ENCODE results near the gene AHNAK2.

The AHNAK2 gene

DNA sequence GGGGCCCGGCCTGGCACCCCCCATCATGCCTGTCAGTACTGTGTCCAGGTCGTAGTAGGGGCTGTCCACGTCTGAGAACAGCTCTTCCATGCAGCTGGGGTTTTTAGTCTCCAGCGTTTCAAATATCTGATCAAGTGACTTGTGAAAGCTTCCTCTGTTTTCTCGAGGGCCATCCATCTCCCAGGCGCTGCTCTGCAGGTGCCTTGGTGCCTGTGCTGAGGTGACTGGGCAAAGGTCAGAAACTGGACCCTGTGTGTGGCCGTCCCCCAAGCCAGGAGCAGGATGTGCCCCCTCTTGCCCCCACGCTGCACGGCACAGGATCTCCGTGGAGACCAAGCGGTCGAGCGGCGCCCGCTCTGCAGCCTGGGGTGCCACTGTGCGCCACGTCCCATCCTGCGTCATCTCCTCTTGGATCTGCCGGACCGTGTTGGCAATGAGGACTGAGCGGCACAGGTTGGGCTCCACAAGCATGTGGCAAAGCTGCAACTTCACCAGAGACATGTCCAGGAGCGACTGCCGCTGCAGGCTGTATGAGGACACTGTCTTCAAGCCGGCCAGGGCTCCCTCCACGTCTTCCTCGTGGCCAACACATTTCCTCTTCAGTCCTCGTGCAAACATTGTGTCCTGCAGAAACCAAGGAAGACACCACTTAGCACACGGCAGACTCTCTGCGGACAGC, 33.3 kb upstream of the AHNAK2 start:
- FAIRE-seq, result no peak

DNA sequence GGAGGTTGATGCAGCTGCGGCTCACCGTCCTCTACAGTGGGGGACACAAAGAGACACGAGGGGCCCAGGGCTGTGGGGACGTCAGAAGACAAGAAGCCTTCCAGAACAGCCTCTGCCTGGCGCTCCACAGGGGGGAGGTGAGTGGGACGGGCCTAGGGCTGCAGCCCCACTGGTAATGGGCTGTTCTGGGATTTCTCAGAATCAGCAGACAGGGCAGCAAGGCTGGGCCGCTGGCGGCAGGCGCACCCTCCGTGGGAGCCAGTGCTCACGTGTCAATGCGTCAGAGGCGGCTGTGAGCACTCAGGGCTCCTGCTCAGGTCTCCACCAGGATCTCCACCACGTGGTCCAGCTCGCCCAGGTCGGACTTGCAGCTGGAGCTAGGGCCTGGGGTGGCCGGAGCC, 32.7 kb upstream of the AHNAK2 start:
- no peak for FAIRE-seq

- no peak for FAIRE-seq
Measured at GRCh38 chr14:105010106-105010505, 31.9 kb upstream of the AHNAK2 start.

DNA sequence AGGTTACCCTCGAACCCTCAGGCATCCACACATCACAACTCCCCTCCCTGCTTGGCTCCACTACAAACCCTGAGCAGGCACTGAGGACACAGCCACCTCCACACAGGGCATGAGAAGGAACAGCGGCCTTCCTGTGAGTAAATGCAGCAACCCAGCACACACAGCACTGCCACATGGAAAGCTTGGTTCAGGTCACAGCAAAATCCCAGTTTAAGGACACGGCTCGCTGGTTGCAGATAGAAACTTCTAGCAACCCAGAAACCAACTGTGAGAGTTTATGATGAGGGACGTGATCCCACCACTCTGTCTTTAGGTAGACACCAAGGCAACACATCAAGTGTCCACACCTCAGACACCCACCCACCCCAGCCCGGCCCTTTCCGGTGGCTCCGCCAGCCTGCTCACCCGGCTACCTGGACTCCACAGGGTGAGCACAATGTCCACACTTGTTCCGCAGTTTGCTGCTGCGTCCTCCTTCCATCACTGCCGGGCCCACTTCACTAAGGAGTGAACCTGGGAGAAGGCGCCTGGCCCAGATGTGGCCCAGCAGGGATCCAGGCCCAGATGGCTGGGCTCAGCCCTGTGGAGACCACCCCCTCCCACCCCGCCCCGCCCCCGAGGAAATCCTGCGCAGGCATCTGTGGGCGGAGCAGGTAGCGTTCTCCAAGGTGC, 29.6 kb upstream of the AHNAK2 start:
- no peak for FAIRE-seq

- FAIRE-seq, result no peak
Measured at GRCh38 chr14:105006831-105007592, 28.8 kb upstream of the AHNAK2 start.

DNA sequence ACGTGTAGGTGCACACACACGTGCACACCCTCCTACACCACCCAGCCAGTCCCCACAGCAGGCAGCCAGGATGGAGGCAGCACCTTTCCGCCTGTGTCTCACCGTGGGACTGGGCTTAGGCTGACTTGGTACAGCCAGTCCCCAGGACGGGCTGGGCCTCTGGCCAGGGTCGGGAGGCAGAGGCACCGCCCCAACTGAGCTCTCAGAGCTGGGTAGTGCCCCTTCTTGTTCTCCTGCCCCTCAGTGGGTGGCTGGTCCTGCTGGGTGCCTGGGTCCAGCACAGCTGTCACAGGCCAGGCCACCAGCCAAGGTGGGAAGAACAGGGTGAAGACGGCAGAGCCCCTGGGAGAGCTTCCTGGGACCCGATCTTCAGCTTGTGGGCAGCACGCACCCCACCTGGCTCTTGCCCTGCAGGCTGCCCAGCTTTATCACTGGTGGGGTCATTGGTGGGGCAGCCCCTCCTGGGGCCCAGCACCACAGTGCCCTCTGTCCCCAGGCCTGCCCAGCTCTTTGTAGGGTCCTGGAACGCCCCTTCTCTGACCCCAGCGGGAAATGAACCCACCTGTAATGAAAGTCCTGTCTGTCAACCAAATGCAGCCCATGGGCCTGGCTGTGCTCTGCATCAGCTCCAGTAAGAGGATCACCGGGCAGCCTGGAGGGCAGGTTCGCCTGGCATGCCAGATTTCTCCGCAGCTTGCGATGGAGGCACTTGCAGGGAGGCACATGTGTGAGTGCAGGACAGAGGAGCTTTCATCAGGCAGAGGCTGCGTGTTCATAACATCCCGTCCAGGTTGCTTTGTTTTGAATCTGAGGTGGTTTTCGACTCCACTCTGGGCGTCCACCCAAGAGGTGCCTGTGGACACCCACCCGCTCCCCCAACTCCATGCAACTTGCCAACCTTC, 28.0 kb upstream of the AHNAK2 start:
- FAIRE-seq, result no peak

DNA sequence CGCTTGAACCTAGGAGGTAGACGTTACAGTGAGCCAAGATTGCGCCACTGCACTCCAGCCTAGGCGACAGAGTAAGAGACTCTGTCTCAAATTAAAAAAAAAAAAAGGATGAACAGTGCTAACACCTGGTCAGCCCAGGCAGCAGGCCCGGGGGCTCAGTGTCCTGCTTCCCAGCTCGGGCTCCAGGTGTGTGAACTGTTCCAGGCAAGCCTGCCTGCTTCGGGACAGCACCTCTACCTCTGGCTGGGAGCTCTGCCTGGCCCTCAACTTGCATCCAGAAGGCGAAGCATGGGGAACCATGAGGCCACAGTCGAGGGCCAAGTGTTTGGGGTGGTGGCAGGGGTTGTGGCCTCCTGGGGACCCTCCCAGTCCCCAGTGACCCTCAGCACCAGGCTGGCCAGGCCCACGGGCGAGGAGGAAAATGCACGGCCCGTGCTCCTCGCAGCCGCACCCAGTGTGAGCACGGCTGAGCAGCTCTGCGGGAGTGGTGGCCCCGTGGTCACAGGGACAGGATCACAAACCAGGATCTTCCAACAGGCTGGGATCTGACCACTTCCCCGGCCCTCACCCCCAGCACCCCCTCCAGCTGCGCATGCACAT, 27.3 kb upstream of the AHNAK2 start:
- no peak for FAIRE-seq

GRCh38 chr14:104999361-104999760, 21.2 kb upstream of the AHNAK2 start:
- FAIRE-seq, result no peak

- FAIRE-seq, result no peak
Measured at GRCh38 chr14:104998801-104999200, 20.6 kb upstream of the AHNAK2 start.

DNA sequence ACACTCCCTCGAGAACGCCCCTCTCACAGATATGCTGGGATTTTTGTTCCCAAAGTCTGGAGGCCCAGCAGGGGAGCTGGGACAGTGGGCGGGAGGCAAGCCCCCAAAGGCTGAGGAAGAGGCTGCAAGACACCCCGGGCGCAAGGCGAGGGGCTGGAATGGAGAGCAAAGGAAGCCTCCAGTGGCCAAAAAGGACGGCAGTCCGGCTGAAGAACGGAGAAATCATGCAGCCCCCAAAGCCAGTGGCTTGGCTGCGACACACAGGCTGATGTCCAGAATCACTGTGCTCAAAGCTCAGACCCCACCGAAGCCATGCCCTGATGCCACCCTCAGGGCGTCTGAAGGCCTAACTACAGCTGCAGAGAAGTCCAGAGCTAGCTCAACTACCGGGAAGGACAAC, 18.3 kb upstream of the AHNAK2 start:
- no peak for FAIRE-seq

- FAIRE-seq, result no peak
Measured at GRCh38 chr14:104996032-104996431, 17.9 kb upstream of the AHNAK2 start.

DNA sequence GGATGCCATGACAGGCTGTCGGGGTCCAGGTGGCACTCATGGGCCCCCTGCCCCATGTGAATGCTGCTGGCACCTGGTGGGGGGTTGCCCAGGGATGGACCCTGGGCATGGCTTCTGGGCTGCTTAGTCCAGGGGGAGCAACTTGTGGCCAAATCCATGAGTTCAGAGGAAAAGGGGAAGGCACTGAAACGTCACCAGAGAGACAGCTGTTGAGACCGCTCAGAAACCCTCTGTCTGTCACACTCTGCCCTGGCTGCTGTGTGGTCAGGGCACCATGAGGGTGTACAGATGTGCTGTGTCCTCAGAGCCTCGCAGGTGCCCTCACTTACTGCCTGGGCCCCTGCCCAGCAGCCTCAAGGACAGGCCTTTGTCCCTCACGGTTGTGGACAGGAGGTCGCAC, 16.8 kb upstream of the AHNAK2 start:
- FAIRE-seq, result no peak

DNA sequence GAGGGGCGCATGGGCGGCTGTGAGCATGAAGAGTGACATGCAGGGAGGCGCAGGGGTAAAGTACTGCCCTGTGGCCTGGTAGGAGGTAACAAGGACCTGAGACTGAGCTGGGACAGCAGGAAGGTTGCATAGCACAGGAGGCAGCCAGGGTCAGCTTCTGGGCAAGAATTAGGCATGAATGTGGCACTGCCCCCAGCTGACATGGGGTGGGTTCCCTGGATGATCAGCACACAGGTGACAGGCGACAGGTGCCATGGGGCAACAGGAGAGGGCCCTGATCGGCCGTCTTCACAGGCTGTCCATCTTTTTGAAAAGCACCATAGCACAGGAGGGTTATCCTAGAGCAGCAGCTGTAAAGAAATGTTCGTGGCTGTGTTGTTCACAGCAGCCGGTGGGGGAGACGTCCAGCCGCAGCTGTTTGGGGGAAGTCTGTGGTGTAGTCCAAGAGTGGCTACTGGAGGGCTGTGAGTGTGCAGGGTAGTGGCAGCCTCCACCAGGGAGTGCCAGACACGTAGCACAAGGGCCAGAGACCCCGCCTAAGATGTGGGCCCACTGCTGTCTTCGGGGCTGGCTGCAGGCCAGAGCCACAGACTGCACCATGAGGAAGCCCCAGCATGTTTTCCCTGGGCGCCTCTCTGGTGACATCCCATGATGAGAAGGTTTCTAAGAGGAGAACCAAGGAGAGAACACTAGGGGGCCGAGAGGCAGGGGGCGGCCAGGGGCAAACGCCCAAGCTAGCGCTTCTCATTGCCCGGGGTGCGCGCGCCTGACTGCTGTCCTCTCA, 15.8 kb upstream of the AHNAK2 start:
- no peak for FAIRE-seq

- FAIRE-seq, result no peak
Measured at GRCh38 chr14:104993306-104993705, 15.1 kb upstream of the AHNAK2 start.

DNA sequence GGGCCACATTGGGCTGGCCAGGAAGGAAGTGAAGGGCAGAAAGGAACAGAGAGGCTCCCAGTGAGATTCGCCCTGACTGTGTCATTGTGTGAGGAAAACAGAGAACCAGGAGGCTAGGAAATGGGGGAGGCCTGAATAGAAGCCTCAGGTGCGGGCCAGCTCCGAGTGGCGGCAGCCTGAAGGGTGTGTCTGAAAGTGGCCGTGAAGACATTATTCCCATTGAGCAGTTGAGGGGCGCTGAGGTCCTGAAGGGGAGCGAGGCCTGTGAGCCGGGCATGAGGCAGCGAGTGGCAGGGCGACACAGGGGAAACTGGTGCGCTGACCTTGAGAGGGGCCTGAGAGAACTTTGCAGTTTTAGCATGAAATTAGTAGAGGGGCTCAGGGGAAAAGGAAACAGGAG, 14.3 kb upstream of the AHNAK2 start:
- no peak for FAIRE-seq

GRCh38 chr14:104991896-104992230, 13.7 kb upstream of the AHNAK2 start:
- FAIRE-seq, result no peak

- no peak for FAIRE-seq
Measured at GRCh38 chr14:104989951-104990303, 11.8 kb upstream of the AHNAK2 start.

DNA sequence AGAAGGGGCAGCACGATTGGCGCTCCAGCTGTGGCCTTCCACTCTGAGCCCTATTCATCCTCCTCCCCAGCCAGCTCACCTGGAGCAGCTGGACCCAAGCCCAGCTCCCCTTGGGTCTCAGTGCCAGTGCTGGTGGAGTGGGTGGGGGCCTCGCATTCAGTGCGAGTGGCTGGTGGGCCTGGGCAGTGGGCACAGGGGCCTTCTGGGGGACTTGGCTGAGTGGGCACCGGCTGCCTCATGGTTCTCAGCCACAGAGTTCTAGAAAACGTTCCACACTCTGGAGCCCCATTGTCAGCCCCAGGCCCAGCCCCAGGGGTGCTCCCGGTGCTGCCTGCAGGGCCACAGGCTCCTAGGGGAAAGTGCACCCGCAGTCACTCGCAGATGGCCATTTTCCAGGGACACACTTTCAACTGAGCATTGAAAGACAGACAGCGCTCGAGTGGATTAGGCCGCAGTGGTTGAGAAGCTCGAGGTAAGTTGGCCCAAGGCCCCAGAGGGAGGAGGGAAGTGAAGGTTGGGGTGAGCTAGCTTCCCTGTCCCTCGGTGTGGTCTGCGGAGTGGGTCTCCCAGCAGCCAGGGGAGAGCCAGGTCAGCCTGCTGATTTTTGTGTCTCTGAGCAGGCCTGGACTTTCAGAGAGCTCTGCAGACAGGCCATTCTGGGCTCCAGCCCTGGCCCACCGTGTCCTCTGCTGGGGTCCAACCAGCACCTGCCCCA, 11.2 kb upstream of the AHNAK2 start:
- FAIRE-seq, result no peak

DNA sequence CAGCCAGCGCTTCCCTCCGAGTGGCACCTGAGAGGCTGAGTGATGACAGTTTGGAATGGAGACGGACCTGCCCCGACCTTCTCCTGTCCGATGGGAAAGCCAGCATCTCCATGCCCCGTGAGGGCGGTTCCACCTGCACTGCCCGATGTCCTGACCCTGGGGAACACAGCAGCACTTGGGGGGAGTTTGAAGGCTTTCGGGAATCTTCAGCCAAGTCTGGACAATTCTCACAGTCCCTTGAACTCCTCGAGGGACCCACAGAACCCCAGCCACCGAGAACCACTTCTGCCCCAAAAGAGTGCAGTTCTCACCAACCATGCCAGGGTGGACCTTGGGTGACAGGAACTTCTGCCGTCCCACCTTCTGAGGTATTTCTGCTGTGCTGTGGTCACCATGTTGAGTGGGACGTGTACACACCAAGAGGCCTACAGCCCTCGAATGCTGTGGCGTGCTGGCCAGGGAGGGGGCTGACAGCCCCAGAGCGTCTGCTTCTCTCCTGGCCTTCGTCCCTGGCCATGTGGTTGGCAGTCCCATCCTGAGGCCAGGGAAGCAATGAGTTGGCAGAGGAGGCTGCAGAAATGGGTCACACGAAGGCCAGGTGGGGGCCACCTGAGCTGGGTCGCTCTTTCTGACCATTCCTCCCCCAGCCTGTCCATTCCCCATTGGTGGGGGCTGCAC, 8.5 kb upstream of the AHNAK2 start:
- no peak for FAIRE-seq

GRCh38 chr14:104985675-104986486, 7.7 kb upstream of the AHNAK2 start, which contains the start of gene CLBA1:
Gene CLBA1, plus strand, starts transcription at chr14:104985788. Its CDS starts 644 bp downstream, at chr14:104986432.
- FAIRE-seq, result peak; percentile 9
